Thyroid gland (tissue), 4 donors: ENCODE measurements around the gene PNLIPRP2.

ENCODE experiments used
- POLR2A ChIP-seq, 2 donors: fragments of 450-650 bp; IDR thresholded peaks; one replicate each; pipeline ENCODE4 v1.6.1; 2017; ENCODE audit warnings: antibody characterized with exemption in 2 of 2, mild to moderate bottlenecking in 2 of 2, moderate library complexity in 1 of 2
- TF ChIP-seq, protein P1 (sequence below), 6 experiments: fragments of 200-600 bp in 3 of 6; fragments of 450-650 bp in 3 of 6; sonication (generic) in 3 of 6; IDR thresholded peaks; one replicate each; pipeline ENCODE4 v1.5.1; 2016 to 2019; ENCODE audit warnings: antibody characterized with exemption in 6 of 6, mild to moderate bottlenecking in 2 of 6, inconsistent platforms in 1 of 6, moderate library complexity in 1 of 6

DNA sequence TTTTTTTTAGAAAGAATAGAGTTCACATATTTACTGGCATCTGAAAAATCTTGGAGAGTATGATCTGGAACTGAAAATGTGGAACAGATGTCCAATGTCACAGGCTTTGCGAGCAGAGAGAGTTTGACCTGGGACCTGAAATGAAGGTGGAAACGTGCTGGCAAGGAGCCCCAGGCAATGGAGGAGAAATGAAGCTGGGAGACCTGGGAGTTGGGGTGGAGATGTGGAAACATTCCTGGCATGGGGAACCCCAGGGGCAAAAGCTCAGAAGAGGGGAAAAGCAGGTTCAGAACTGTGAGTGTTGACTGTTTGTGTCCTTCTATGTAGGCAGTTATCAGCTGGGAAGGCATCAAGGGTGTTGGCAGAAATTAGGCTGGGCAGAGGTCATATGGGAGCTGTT is 7.3 kb upstream of the PNLIPRP2 start:
- TF ChIP-seq, protein P1, sequence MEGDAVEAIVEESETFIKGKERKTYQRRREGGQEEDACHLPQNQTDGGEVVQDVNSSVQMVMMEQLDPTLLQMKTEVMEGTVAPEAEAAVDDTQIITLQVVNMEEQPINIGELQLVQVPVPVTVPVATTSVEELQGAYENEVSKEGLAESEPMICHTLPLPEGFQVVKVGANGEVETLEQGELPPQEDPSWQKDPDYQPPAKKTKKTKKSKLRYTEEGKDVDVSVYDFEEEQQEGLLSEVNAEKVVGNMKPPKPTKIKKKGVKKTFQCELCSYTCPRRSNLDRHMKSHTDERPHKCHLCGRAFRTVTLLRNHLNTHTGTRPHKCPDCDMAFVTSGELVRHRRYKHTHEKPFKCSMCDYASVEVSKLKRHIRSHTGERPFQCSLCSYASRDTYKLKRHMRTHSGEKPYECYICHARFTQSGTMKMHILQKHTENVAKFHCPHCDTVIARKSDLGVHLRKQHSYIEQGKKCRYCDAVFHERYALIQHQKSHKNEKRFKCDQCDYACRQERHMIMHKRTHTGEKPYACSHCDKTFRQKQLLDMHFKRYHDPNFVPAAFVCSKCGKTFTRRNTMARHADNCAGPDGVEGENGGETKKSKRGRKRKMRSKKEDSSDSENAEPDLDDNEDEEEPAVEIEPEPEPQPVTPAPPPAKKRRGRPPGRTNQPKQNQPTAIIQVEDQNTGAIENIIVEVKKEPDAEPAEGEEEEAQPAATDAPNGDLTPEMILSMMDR (IDR thresholded peaks at IDR 0.05): no peak
- TF ChIP-seq POLR2A (IDR thresholded peaks at IDR 0.05): no peak
